Neural progenitor cell (in vitro differentiated cells): ENCODE data around the gene MATCAP1. TPM values are rescaled to one million over a fixed set of nuclear protein-coding genes. Genes with fewer than 3 reads are reported as not detected.

ENCODE experiments used
- DNase-seq: peaks from one replicate; pipeline ENCODE4 v3.0.0-alpha.2; 2016; ENCODE audit warnings: low spot score
- H2AFZ ChIP-seq: fragments of 200-600 bp; sonication (generic); replicated peaks from 2 replicates; pipeline ENCODE4 v1.6.1; 2016; ENCODE audit warnings: antibody characterized with exemption
- H3F3A ChIP-seq: fragments of 200-600 bp; sonication (generic); 2 replicates; pipeline ENCODE4 v1.6.1; 2016; ENCODE audit warnings: antibody characterized with exemption, low read depth
- H3K27ac ChIP-seq: fragments of 200-600 bp; sonication (generic); 2 replicates; pipeline ENCODE4 v1.5.1; 2016; ENCODE audit warnings: mild to moderate bottlenecking
- H3K27me3 ChIP-seq: fragments of 200-600 bp; sonication (generic); 2 replicates; pipeline ENCODE4 v1.6.1; 2016; ENCODE audit warnings: mild to moderate bottlenecking, moderate library complexity
- H3K36me3 ChIP-seq: fragments of 200-600 bp; sonication (generic); 2 replicates; pipeline ENCODE4 v1.5.1; 2016
- H3K4me1 ChIP-seq: fragments of 200-600 bp; sonication (generic); 2 replicates; pipeline ENCODE4 v1.6.1; 2016; ENCODE audit warnings: mixed run types
- H3K4me2 ChIP-seq: fragments of 200-600 bp; sonication (generic); 2 replicates; pipeline ENCODE4 v1.6.1; 2016
- H3K4me3 ChIP-seq: fragments of 200-600 bp; sonication (generic); 2 replicates; pipeline ENCODE4 v1.5.1; 2016
- H3K79me2 ChIP-seq: fragments of 200-600 bp; sonication (generic); 2 replicates; pipeline ENCODE4 v1.6.1; 2016; ENCODE audit warnings: low read depth
- H3K9ac ChIP-seq: fragments of 200-600 bp; sonication (generic); 2 replicates; pipeline ENCODE4 v1.6.1; 2016
- H3K9me3 ChIP-seq: fragments of 200-600 bp; sonication (generic); 2 replicates; pipeline ENCODE4 v1.5.1; 2016; ENCODE audit warnings: low read depth
- H4K20me1 ChIP-seq: fragments of 200-600 bp; sonication (generic); 2 replicates; pipeline ENCODE4 v1.6.1; 2016; ENCODE audit warnings: low read depth
- H3K27ac Mint-ChIP-seq: 3 replicates; pipeline ENCODE4 v1.8.0; 2021; ENCODE audit warnings: mixed read lengths
- H3K27me3 Mint-ChIP-seq: 2 replicates; pipeline ENCODE4 v1.8.0; 2022; ENCODE audit warnings: low read depth, mild to moderate bottlenecking, inconsistent platforms, moderate library complexity, mixed read lengths; ENCODE audit not compliant: insufficient read depth
- H3K36me3 Mint-ChIP-seq: 3 replicates; pipeline ENCODE4 v1.8.0; 2021; ENCODE audit warnings: mixed read lengths
- H3K4me1 Mint-ChIP-seq: 3 replicates; pipeline ENCODE4 v1.8.0; 2021; ENCODE audit warnings: mixed read lengths
- H3K4me3 Mint-ChIP-seq: 3 replicates; pipeline ENCODE4 v1.8.0; 2021; ENCODE audit warnings: mild to moderate bottlenecking, moderate library complexity, mixed read lengths
- H3K9me3 Mint-ChIP-seq: 3 replicates; pipeline ENCODE4 v1.8.0; 2020; ENCODE audit warnings: mixed read lengths
- CTCF ChIP-seq: fragments of 200-600 bp; sonication (generic); IDR thresholded peaks from 2 replicates; pipeline ENCODE4 v1.5.1; 2017; ENCODE audit warnings: antibody characterized with exemption, mild to moderate bottlenecking
- EZH2 ChIP-seq: fragments of 200-600 bp; sonication (generic); IDR thresholded peaks from 2 replicates; pipeline ENCODE4 v1.6.1; 2017; ENCODE audit warnings: antibody characterized with exemption, mild to moderate bottlenecking, moderate library complexity
- EZH2phosphoT487 ChIP-seq: fragments of 200-600 bp; sonication (generic); IDR thresholded peaks from 2 replicates; pipeline ENCODE4 v1.6.1; 2017; ENCODE audit warnings: antibody characterized with exemption
- total RNA-seq: library from RNA; depleted of rRNA; stranded (reverse); fragments of >200 nt; gene quantifications from 2 replicates; pipeline ENCODE4 v1.2.3, GENCODE V29; 2015; ENCODE audit warnings: low replicate concordance

The MATCAP1 gene
- total RNA-seq, 1 donor from 2014 or later = 15.7 TPM

GRCh38 chr16:67199808-67200198 is 16.0 kb upstream of the MATCAP1 start:
- Histone ChIP-seq H3K9me3 (no peaks in the 10 kb centered on the region), H3K9ac (no peak overlapping the region), H4K20me1 (peaks cover 34% of the 10 kb centered on the region), H2AFZ (no peak overlapping the region), H3K79me2 (no peaks in the 10 kb centered on the region), H3K27me3 (no peaks in the 10 kb centered on the region), H3F3A (peaks cover 24% of the 10 kb centered on the region), H3K4me1 (peaks cover 7% of the 10 kb centered on the region), H3K27ac (no peak overlapping the region), H3K4me3 (peak overlapping the region; percentile 21), H3K4me2 (peak overlapping the region; percentile 66), H3K36me3 (no peaks in the 10 kb centered on the region)
- peaks cover 8% of the 10 kb centered on the region for H3K27me3 Mint-ChIP-seq
- H3K4me1 Mint-ChIP-seq = no peaks in the 10 kb centered on the region
- peaks cover 16% of the 10 kb centered on the region for H3K36me3 Mint-ChIP-seq
- no peaks in the 10 kb centered on the region for H3K9me3 Mint-ChIP-seq
- no peak for TF ChIP-seq EZH2
- no peak for TF ChIP-seq EZH2phosphoT487
- peak; percentile 34 for TF ChIP-seq CTCF
- H3K4me3 Mint-ChIP-seq = no peak overlapping the region
- no peak overlapping the region for H3K27ac Mint-ChIP-seq
- peak; percentile 61 for DNase-seq

GRCh38 chr16:67199011-67199807 is 15.4 kb upstream of the MATCAP1 start, which contains the start of gene ELMO3:
Gene ELMO3 (plus strand): TSS chr16:67199131. CDS start chr16:67199327, 196 bp downstream.
- Mint-ChIP-seq H3K4me3 (no peak within 1 kb of the TSS), H3K27ac (no peak within 1 kb of the TSS), H3K27me3 (peaks cover 8% of the 10 kb centered on the region), H3K36me3 (peaks cover 16% of the 10 kb centered on the region), H3K9me3 (no peaks in the 10 kb centered on the region), H3K4me1 (no peaks in the 10 kb centered on the region)
- TF ChIP-seq EZH2 (peak; percentile 31), EZH2phosphoT487 (no peak), CTCF (peak; percentile 53)
- H3K27me3 ChIP-seq = no peaks in the 10 kb centered on the region
- peaks cover 24% of the 10 kb centered on the region for H3F3A ChIP-seq
- H2AFZ ChIP-seq = no peak within 1 kb of the TSS
- H4K20me1 ChIP-seq = peaks cover 35% of the 10 kb centered on the region
- peaks cover 7% of the 10 kb centered on the region for H3K4me1 ChIP-seq
- H3K4me3 ChIP-seq = peak within 1 kb of the TSS; percentile 21
- peak; percentile 87 for DNase-seq
- no peak within 1 kb of the TSS for H3K27ac ChIP-seq
- H3K9me3 ChIP-seq = no peaks in the 10 kb centered on the region
- peaks cover 1% of the 10 kb centered on the region for H3K79me2 ChIP-seq
- H3K4me2 ChIP-seq = peak within 1 kb of the TSS; percentile 66
- H3K36me3 ChIP-seq = no peaks in the 10 kb centered on the region
- no peak within 1 kb of the TSS for H3K9ac ChIP-seq

- Mint-ChIP-seq H3K9me3 (no peaks in the 10 kb centered on the region), H3K27me3 (peaks cover 8% of the 10 kb centered on the region), H3K4me1 (peaks cover 7% of the 10 kb centered on the region), H3K4me3 (no peak overlapping the region), H3K36me3 (peaks cover 16% of the 10 kb centered on the region), H3K27ac (no peak overlapping the region)
- Histone ChIP-seq H3K27me3 (no peaks in the 10 kb centered on the region), H3K36me3 (no peaks in the 10 kb centered on the region), H3K79me2 (peaks cover 10% of the 10 kb centered on the region), H3K9ac (no peak overlapping the region), H3F3A (peaks cover 24% of the 10 kb centered on the region), H3K4me3 (no peak overlapping the region), H2AFZ (no peak overlapping the region), H4K20me1 (peaks cover 43% of the 10 kb centered on the region), H3K9me3 (no peaks in the 10 kb centered on the region), H3K4me2 (no peak overlapping the region), H3K27ac (no peak overlapping the region), H3K4me1 (peaks cover 8% of the 10 kb centered on the region)
- TF ChIP-seq CTCF (peak; percentile 53), EZH2phosphoT487 (no peak)
- DNase-seq = peak; percentile 53
These were observed 14.5 kb upstream of the MATCAP1 start for GRCh38 chr16:67198238-67198734.
